Esophagus squamous epithelium (tissue), 5 donors: ENCODE measurements around the gene FAU. TPM values are rescaled to one million over a fixed set of nuclear protein-coding genes. Genes with fewer than 3 reads are reported as not detected.

Experiments used
- DNase-seq: peaks from one replicate; lab custom pipeline; 2025; lab: John Stamatoyannopoulos, UW
- H3K27ac ChIP-seq, 4 donors: fragments of 200-600 bp; sonication (generic); one replicate each; pipeline ENCODE4 v1.5.1; 2016 to 2019; ENCODE audit warnings: mild to moderate bottlenecking in 1 of 4
- H3K27me3 ChIP-seq, 4 donors: fragments of 200-600 bp; sonication (generic); 1 replicate in 3 of 4; 2 replicates in 1 of 4; pipeline versions ENCODE4 v1.5.1 to v1.6.0; 2017 to 2021; ENCODE audit warnings: antibody characterized with exemption in 1 of 4
- H3K36me3 ChIP-seq, 3 donors: fragments of 200-600 bp; sonication (generic); one replicate each; pipeline ENCODE4 v1.5.1; 2016 to 2019
- H3K4me1 ChIP-seq, 3 donors: fragments of 200-600 bp; sonication (generic); one replicate each; pipeline ENCODE4 v1.5.1; 2017 to 2019
- H3K4me3 ChIP-seq, 4 donors: fragments of 200-600 bp; sonication (generic); 1 replicate in 3 of 4; 2 replicates in 1 of 4; pipeline ENCODE4 v1.5.1; 2016 to 2019; ENCODE audit warnings: mild to moderate bottlenecking in 2 of 4, moderate library complexity in 1 of 4
- H3K9me3 ChIP-seq, 3 donors: fragments of 200-600 bp; sonication (generic); one replicate each; pipeline ENCODE4 v1.5.1; 2016 to 2019
- POLR2A ChIP-seq, 4 donors: fragments of 450-650 bp; IDR thresholded peaks; one replicate each; pipeline ENCODE4 v1.6.1; 2017; ENCODE audit warnings: antibody characterized with exemption in 4 of 4, mild to moderate bottlenecking in 4 of 4, moderate library complexity in 3 of 4
- WGBS, 2 donors: methylation state at CpG; one replicate each; pipeline ENCODE4 v1.1.5; 2018; 5-methylcytosine and 5-hydroxymethylcytosine counted together
- intact Hi-C: fragments of 100-400 bp; cut with DNase I; formaldehyde crosslinking; loops from one replicate; pipeline ENCODE4 v1.15.0; 2022
- total RNA-seq, 4 donors: library from RNA; depleted of rRNA; stranded (reverse); fragments of >200 nt; gene quantifications; one replicate each; pipeline ENCODE4 v1.1.0, GENCODE V29; 2016
- TF ChIP-seq, protein P1 (sequence below), 6 experiments: fragments of 450-650 bp in 4 of 6; fragments of 200-600 bp in 2 of 6; sonication (generic) in 2 of 6; IDR thresholded peaks; one replicate each; pipeline ENCODE4 v1.5.1; 2016 to 2019; ENCODE audit warnings: antibody characterized with exemption in 6 of 6, mild to moderate bottlenecking in 4 of 6, moderate library complexity in 4 of 6
- donor health status: DM: yes; HTN: yes; CAD: no.

Gene FAU
- total RNA-seq, 4 donors from 2014 or later = 436 to 777 (median 528) TPM

DNA sequence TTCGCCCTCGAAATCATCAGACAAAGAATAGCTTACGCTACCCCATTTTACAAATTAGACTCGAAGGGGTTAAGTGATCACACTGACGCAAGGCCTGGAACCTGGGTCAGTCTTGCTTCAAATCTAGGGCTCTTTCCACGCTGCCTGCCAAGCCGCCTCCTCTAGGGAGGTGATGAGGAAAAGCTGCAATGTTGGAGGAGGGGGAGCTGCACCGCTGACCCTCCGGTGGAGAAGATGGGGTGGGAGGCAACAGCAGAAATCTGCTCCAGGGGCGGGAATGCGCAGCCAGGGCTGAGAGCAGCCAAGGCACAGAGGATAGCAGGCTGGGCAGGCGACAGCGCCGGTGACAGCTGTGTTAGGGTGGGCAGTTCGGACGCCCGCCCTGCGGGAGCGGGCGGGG, 11.8 kb upstream of the FAU start:
- TF ChIP-seq POLR2A (IDR thresholded peaks at IDR 0.05) = no peak
- TF ChIP-seq, protein P1, sequence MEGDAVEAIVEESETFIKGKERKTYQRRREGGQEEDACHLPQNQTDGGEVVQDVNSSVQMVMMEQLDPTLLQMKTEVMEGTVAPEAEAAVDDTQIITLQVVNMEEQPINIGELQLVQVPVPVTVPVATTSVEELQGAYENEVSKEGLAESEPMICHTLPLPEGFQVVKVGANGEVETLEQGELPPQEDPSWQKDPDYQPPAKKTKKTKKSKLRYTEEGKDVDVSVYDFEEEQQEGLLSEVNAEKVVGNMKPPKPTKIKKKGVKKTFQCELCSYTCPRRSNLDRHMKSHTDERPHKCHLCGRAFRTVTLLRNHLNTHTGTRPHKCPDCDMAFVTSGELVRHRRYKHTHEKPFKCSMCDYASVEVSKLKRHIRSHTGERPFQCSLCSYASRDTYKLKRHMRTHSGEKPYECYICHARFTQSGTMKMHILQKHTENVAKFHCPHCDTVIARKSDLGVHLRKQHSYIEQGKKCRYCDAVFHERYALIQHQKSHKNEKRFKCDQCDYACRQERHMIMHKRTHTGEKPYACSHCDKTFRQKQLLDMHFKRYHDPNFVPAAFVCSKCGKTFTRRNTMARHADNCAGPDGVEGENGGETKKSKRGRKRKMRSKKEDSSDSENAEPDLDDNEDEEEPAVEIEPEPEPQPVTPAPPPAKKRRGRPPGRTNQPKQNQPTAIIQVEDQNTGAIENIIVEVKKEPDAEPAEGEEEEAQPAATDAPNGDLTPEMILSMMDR (IDR thresholded peaks at IDR 0.05) = no peak
- intact Hi-C loops = no loop called here
- WGBS, 2 donors = 0 to 2% methylated on average over 9 to 12 of the region's 20 CpGs

DNA sequence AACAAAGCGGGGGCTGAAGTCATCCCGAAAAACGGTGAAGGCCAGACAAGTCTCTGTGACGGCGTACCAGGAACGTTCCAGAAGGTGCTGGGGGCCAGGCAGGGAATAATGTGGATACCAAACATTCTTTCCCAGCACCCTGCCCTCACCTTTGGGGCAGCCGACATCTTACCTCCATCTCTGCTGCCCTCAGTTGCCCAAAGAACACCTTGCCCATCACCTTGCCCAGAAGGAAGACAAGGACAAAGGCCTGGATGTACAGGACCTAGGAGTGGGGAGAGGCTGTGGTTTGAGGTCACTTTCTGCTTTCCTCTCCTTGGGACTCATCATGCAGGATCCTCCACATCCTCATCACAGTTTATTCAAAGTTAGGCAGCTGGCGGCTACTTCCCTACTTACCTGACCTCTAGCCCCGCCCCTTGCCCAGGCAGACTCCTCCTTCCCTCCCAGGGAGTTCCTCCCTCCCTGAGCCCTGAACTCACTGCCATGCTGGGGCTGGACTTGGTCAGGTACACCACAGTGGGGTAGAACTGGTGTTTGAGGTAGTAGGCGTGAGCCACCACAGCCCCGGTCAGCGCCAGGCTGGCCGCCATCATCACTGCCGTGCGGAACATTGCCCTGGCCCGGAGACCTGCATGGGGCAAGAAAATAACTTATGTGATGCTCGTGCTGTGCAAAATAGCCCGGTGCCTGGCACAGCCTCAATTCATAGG, 11.2 kb upstream of the FAU start:
- H3K27ac ChIP-seq = peak overlapping the region; percentile 97 to 99 (median 98)
- TF ChIP-seq POLR2A (IDR thresholded peaks at IDR 0.05) = peak in 1 of 4 donors; percentile 40
- TF ChIP-seq, protein P1 (IDR thresholded peaks at IDR 0.05) = no peak
- no peaks in the 10 kb centered on the region for H3K27me3 ChIP-seq
- no peaks in the 10 kb centered on the region for H3K9me3 ChIP-seq
- DNase-seq = no peak
- H3K36me3 ChIP-seq = peaks cover 41 to 50% (median 42%) of the 10 kb centered on the region in 3 donors
- peak overlapping the region; percentile 67 to 84 (median 76) for H3K4me3 ChIP-seq
- 39 to 44% methylated on average over 5 to 16 of the region's 18 CpGs for WGBS, 2 donors
- H3K4me1 ChIP-seq = peaks cover 22 to 54% (median 23%) of the 10 kb centered on the region in 3 donors
- intact Hi-C loops = no loop called here

More for the DNA sequence above, 11.8 kb upstream of the FAU start:
- Histone ChIP-seq H3K4me3 (peak overlapping the region; percentile 67 to 84 (median 76)), H3K36me3 (peaks cover 35 to 44% (median 36%) of the 10 kb centered on the region in 3 donors), H3K9me3 (no peaks in the 10 kb centered on the region), H3K27ac (peak overlapping the region; percentile 97 to 99 (median 98)), H3K27me3 (no peaks in the 10 kb centered on the region), H3K4me1 (peaks cover 22 to 60% (median 23%) of the 10 kb centered on the region in 3 donors)
- no peak for DNase-seq

DNA sequence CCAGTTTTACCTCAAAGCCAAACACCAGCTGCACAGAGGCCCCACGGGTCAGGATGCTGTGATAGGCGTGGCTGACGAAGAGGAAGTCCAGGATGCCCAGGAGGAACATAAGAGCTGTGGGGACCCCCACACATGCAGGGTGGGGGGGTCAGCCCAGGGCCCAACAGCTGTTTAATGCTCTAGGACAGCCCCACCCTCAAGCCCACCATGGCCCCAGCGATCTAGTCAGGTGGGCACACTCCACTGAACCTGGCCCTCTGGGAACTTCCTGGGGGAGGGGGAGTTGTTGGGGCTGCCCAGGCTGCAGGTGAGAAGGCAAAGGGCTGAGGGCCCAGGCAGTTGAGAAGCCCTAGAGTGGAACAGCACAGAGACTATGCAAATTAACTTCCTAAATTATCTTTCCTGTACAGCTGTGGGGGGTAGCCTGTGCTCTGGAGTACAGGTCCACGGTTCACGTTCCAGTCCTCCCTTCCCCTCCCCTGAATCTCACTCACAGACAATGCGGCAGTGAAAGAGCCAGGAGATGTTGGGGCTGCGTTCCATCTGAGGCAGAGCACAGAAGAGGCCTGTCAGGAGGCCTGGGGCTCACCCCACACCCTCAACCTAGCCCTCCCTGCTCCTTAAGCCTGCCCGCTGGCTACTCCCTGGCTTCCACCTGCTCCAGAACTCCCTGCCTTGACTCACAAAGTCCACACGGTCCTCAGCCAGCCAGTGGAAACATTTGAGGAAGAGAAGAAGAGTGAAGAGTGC, 10.5 kb upstream of the FAU start:
- no peak for TF ChIP-seq POLR2A (IDR thresholded peaks at IDR 0.05)
- TF ChIP-seq, protein P1 (IDR thresholded peaks at IDR 0.05) = no peak
- WGBS, 2 donors = 56 to 70% methylated on average over 4 to 5 of the region's 10 CpGs
- Histone ChIP-seq H3K4me1 (peaks cover 22 to 50% (median 23%) of the 10 kb centered on the region in 3 donors), H3K27ac (peak overlapping the region; percentile 97 to 99 (median 98)), H3K4me3 (peak overlapping the region in 2 of 4 donors; percentile 72 to 84), H3K27me3 (no peaks in the 10 kb centered on the region), H3K36me3 (peaks cover 48 to 57% (median 49%) of the 10 kb centered on the region in 3 donors), H3K9me3 (no peaks in the 10 kb centered on the region)
- intact Hi-C loops = no loop called here
- no peak for DNase-seq

DNA sequence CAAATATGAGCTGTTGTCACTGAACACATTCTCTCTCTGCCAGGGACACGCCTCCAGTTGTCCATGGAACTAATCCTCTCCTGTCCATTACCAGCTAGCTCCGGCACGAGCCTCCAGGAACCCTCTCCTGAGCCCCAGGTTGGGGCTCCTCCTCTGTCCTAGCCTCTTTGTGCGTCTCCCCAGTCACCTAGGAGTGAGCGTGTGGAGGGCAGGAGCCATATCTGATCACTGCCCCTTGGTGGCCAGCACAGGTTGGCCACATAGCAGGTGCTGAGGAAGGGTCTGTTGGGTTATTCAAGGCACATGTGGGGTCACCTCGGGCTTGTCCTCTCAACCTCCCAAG, 9.9 kb upstream of the FAU start:
- H3K4me3 ChIP-seq = no peak overlapping the region

More for the DNA sequence above, 9.9 kb upstream of the FAU start:
- Histone ChIP-seq H3K9me3 (no peaks in the 10 kb centered on the region), H3K27ac (peak overlapping the region in 1 of 4 donors; percentile 99), H3K27me3 (no peaks in the 10 kb centered on the region), H3K36me3 (peaks cover 50 to 63% (median 51%) of the 10 kb centered on the region in 3 donors), H3K4me1 (peaks cover 22 to 48% (median 23%) of the 10 kb centered on the region in 3 donors)
- intact Hi-C loops = no loop called here
- no peak for DNase-seq
- 71 to 91% methylated on average over 5 of the region's 6 CpGs for WGBS, 2 donors
- TF ChIP-seq, protein P1 (IDR thresholded peaks at IDR 0.05) = no peak
- no peak for TF ChIP-seq POLR2A (IDR thresholded peaks at IDR 0.05)
